Measurements from ENCODE around the gene NCKAP1. TPM values are rescaled to one million over a fixed set of nuclear protein-coding genes. Genes with fewer than 3 reads are reported as not detected.
A peak's percentile ranks its signal among the peaks of the same experiment; 100 is the strongest.
"Not testable (repeated sequence)": the region's sequence is repeated elsewhere in the genome, so short reads cannot be mapped to it uniquely, and the experiment has no call there.

The NCKAP1 gene
- total RNA-seq, 6 donors from 2014 or later, result 34.2 to 129 (median 83.9) TPM

- TF ChIP-seq, protein P1, sequence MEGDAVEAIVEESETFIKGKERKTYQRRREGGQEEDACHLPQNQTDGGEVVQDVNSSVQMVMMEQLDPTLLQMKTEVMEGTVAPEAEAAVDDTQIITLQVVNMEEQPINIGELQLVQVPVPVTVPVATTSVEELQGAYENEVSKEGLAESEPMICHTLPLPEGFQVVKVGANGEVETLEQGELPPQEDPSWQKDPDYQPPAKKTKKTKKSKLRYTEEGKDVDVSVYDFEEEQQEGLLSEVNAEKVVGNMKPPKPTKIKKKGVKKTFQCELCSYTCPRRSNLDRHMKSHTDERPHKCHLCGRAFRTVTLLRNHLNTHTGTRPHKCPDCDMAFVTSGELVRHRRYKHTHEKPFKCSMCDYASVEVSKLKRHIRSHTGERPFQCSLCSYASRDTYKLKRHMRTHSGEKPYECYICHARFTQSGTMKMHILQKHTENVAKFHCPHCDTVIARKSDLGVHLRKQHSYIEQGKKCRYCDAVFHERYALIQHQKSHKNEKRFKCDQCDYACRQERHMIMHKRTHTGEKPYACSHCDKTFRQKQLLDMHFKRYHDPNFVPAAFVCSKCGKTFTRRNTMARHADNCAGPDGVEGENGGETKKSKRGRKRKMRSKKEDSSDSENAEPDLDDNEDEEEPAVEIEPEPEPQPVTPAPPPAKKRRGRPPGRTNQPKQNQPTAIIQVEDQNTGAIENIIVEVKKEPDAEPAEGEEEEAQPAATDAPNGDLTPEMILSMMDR (IDR thresholded peaks at IDR 0.05), result no peak
- no peak for TF ChIP-seq POLR2AphosphoS5 (IDR thresholded peaks at IDR 0.05)
- ATAC-seq (ENCODE audit: low FRiP score in 2 of 2), result no peak
- Histone ChIP-seq H3K27ac (no peak overlapping the region), H3K9me3 (no peaks in the 10 kb centered on the region), H3K36me3 (peaks cover 3 to 42% (median 4%) of the 10 kb centered on the region in 4 donors), H3K27me3 (no peaks in the 10 kb centered on the region), H3K4me3 (no peak overlapping the region), H3K4me1 (peaks cover 0 to 2% (median 0%) of the 10 kb centered on the region in 4 donors)
- 97 to 99% methylated on average over 10 of the region's 10 CpGs for WGBS, 2 donors
- peak in 1 of 2 donors; percentile 7 for DNase-seq
Measured at GRCh38 chr2:183000846-183001245, 37.4 kb downstream of the NCKAP1 start.

- DNase-seq, result no peak
- Histone ChIP-seq H3K4me1 (no peaks in the 10 kb centered on the region), H3K27ac (no peak overlapping the region), H3K9me3 (no peaks in the 10 kb centered on the region), H3K27me3 (no peaks in the 10 kb centered on the region), H3K36me3 (peaks cover 4 to 55% (median 5%) of the 10 kb centered on the region in 4 donors), H3K4me3 (no peak overlapping the region)
- no peak for ATAC-seq (ENCODE audit: low FRiP score in 2 of 2)
- 93 to 94% methylated on average over 3 of the region's 3 CpGs for WGBS, 2 donors
- TF ChIP-seq POLR2AphosphoS5 (IDR thresholded peaks at IDR 0.05) (no peak), POLR2A (IDR thresholded peaks at IDR 0.05) (no peak), EP300 (IDR thresholded peaks at IDR 0.05) (no peak)
- TF ChIP-seq, protein P1 (IDR thresholded peaks at IDR 0.05), result no peak
Measured at GRCh38 chr2:182999348-183000028, 38.8 kb downstream of the NCKAP1 start.

DNA sequence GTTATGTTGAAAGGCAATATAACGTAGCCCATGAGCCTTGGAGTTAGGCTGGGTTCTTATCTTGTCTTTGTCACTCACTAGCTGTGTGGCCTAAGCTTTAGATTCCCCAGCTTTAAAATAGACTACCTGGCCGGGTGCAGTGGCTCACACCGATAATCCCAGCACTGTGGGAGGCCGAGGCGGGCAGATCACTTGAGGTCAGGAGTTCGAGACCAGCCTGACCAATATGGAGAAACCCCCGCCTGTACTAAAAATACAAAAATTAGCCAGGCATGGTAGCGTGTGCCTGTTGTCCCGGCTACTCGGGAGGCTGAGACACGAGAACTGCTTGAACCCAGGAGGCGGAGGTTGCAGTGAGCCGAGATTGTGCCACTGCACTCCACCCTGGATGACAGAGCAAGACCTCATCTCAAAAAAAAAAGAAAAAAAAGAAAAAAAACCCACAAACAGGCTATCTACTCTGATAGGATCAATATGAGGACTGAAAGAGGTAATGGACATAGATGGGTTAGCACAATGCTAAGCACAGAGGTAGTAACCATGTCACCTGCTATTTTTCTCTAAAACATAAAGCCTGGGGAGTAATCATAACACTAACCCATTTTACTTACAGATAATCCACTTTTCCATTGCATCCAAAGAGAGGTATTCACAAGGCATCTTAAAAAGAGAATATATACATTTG, 43.9 kb downstream of the NCKAP1 start:
- Histone ChIP-seq H3K4me3 (no peak overlapping the region), H3K9me3 (no peaks in the 10 kb centered on the region), H3K4me1 (no peaks in the 10 kb centered on the region), H3K27ac (no peak overlapping the region), H3K36me3 (peaks cover 0 to 56% (median 8%) of the 10 kb centered on the region in 4 donors), H3K27me3 (no peaks in the 10 kb centered on the region)
- DNase-seq (peak in 1 of 2 donors; percentile 2), ATAC-seq (ENCODE audit: low FRiP score in 2 of 2) (no peak)
- no peak for TF ChIP-seq POLR2AphosphoS5 (IDR thresholded peaks at IDR 0.05)
- TF ChIP-seq EP300 (IDR thresholded peaks at IDR 0.05), result no peak
- no peak for TF ChIP-seq POLR2A (IDR thresholded peaks at IDR 0.05)
- TF ChIP-seq, protein P1 (IDR thresholded peaks at IDR 0.05), result no peak
- 96 to 98% methylated on average over 13 of the region's 13 CpGs for WGBS, 2 donors

- Histone ChIP-seq H3K4me3 (no peak overlapping the region), H3K9me3 (no peaks in the 10 kb centered on the region), H3K27me3 (no peaks in the 10 kb centered on the region), H3K27ac (no peak overlapping the region), H3K4me1 (no peaks in the 10 kb centered on the region), H3K36me3 (peaks cover 0 to 76% (median 12%) of the 10 kb centered on the region in 4 donors)
- ATAC-seq (ENCODE audit: low FRiP score in 2 of 2) (no peak), DNase-seq (no peak)
- 63 to 69% methylated on average over 2 of the region's 2 CpGs for WGBS, 2 donors
- TF ChIP-seq, protein P1 (IDR thresholded peaks at IDR 0.05), result no peak
- TF ChIP-seq POLR2A (IDR thresholded peaks at IDR 0.05) (no peak), POLR2AphosphoS5 (IDR thresholded peaks at IDR 0.05) (no peak), EP300 (IDR thresholded peaks at IDR 0.05) (no peak)
Measured at GRCh38 chr2:182982941-182983340, 55.3 kb downstream of the NCKAP1 start.

- WGBS, 2 donors, result 84 to 88% methylated on average over 4 of the region's 4 CpGs
- H3K36me3 ChIP-seq, result peaks cover 0 to 80% (median 11%) of the 10 kb centered on the region in 4 donors
- ATAC-seq (ENCODE audit: low FRiP score in 2 of 2), result not testable (repeated sequence)
Measured at GRCh38 chr2:182981475-182981874, 56.8 kb downstream of the NCKAP1 start.

More at GRCh38 chr2:182981475-182981874, 56.8 kb downstream of the NCKAP1 start:
- not testable (repeated sequence) for H3K27ac ChIP-seq, H3K4me3 ChIP-seq, H3K27me3 ChIP-seq, H3K4me1 ChIP-seq, DNase-seq, H3K9me3 ChIP-seq
